ENCODE results near the gene CNOT4. TPM values are rescaled to one million over a fixed set of nuclear protein-coding genes. Genes with fewer than 3 reads are reported as not detected.

Gene CNOT4
- total and polyA plus RNA-seq, 2 of the 8 experiments (the other 6 are each of a cell fraction or from before 2014, with no cell fraction given): 10.9 to 25.8 TPM

DNA sequence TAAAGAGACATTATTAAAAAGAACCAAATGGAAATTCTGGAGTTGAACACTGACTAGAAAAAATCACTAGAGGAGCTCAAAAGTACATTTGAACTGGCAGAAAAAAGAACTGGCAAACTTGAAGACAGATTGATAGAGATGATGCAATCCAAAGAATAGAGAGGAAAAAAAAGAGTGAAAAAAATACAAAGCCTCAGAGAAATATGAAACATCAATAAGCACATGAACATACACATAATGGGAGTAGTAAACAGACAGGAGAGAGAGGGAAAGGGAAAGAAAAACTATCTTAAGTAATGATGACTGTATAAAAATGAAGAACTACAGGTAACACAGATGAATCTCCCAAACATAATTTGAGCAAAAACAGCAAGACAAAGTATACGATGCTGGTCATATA lies 61.1 kb downstream of the CNOT4 start (continued):
- TF ChIP-seq GABPA (IDR thresholded peaks at IDR 0.05; ENCODE audit: borderline replicate concordance, insufficient read depth, low read length) (no peak), TCF12 (IDR thresholded peaks at IDR 0.05; ENCODE audit: low read depth, low read length) (no peak)
